IMR-90 (cell line): ENCODE results near the gene H1-8. TPM values are rescaled to one million over a fixed set of nuclear protein-coding genes. Genes with fewer than 3 reads are reported as not detected.

Experiments used
- ATAC-seq: fragments of 200-7000 bp; cut with Tn5 transposase; 2 replicates; pipeline ENCODE4 v1.9.1; 2020; ENCODE audit warnings: low read depth, mild to moderate bottlenecking, moderate library complexity
- BruUV-seq: library from RNA; stranded (reverse); fragments of 400-500 nt; replicated peaks from 2 replicates; lab custom pipeline; 2021; lab: Mats Ljungman, UMichigan
- CTCF ChIA-PET: fragments of 300-600 bp; formaldehyde crosslinking; extraction: SDS; loops from one replicate; lab custom pipeline; 2021; ENCODE audit warnings: antibody characterized with exemption; lab: Yijun Ruan, JAX
- POLR2A ChIA-PET: fragments of 300-600 bp; sonication (Branson Sonifier 250); formaldehyde crosslinking; loops from one replicate; lab custom pipeline; 2022; ENCODE audit warnings: antibody characterized with exemption; ENCODE audit not compliant: unreplicated experiment; lab: Charles Lee
- DNase-seq: peaks from one replicate; pipeline ENCODE4 v3.0.0; 2013
- H2AFZ ChIP-seq: replicated peaks from 2 replicates; pipeline ENCODE3; 2013; ENCODE audit warnings: low read length, mild to moderate bottlenecking; ENCODE audit not compliant: poor library complexity
- H2AK5ac ChIP-seq: 2 replicates; pipeline ENCODE4 v1.6.1; 2013; ENCODE audit warnings: low read depth, low read length, inconsistent platforms
- H2AK9ac ChIP-seq: replicated peaks from 2 replicates; pipeline ENCODE3; 2013; ENCODE audit warnings: mild to moderate bottlenecking, low read depth, low read length, moderate library complexity; ENCODE audit not compliant: poor library complexity
- H2BK120ac ChIP-seq: 2 replicates; pipeline ENCODE4 v1.6.1; 2013; ENCODE audit warnings: low read depth, low read length, inconsistent platforms
- H2BK15ac ChIP-seq: 3 replicates; pipeline ENCODE4 v1.6.1; 2013; ENCODE audit warnings: low read depth, low read length, inconsistent platforms
- H2BK20ac ChIP-seq: 2 replicates; pipeline ENCODE4 v1.6.1; 2013; ENCODE audit warnings: low read depth, mild to moderate bottlenecking, inconsistent platforms, low read length, moderate library complexity
- H2BK5ac ChIP-seq: 2 replicates; pipeline ENCODE4 v1.6.1; 2013; ENCODE audit warnings: mild to moderate bottlenecking, low read depth, low read length, inconsistent platforms; ENCODE audit not compliant: poor library complexity, severe bottlenecking
- H3K14ac ChIP-seq: replicated peaks from 2 replicates; pipeline ENCODE4 v1.6.1; 2013; ENCODE audit warnings: low read depth, low read length, inconsistent platforms
- H3K18ac ChIP-seq: 2 replicates; pipeline ENCODE4 v1.6.1; 2013; ENCODE audit warnings: low read depth, low read length, control low read depth
- H3K23ac ChIP-seq: 2 replicates; pipeline ENCODE4 v1.6.1; 2013; ENCODE audit warnings: low read depth, low read length, inconsistent platforms
- H3K27ac ChIP-seq: 2 replicates; pipeline ENCODE4 v1.5.1; 2013; ENCODE audit warnings: mild to moderate bottlenecking, control low read depth, low read length; ENCODE audit not compliant: insufficient read depth
- H3K27me3 ChIP-seq: 2 replicates; pipeline ENCODE4 v1.6.1; 2013; ENCODE audit warnings: low read length; ENCODE audit not compliant: control insufficient read depth, insufficient read depth
- H3K36me3 ChIP-seq: 2 replicates; pipeline ENCODE4 v1.6.1; 2013; ENCODE audit warnings: low read length, mixed read lengths; ENCODE audit not compliant: control insufficient read depth, insufficient read depth
- H3K4ac ChIP-seq: 2 replicates; pipeline ENCODE4 v1.6.1; 2013; ENCODE audit warnings: low read depth, low read length, inconsistent platforms
- H3K4me1 ChIP-seq: 2 replicates; pipeline ENCODE4 v1.6.1; 2013; ENCODE audit warnings: low read length, mixed read lengths; ENCODE audit not compliant: control insufficient read depth, insufficient read depth
- H3K4me2 ChIP-seq: 2 replicates; pipeline ENCODE4 v1.6.1; 2013; ENCODE audit warnings: low read depth, mild to moderate bottlenecking, control low read depth, low read length, moderate library complexity
- H3K4me3 ChIP-seq: 2 replicates; pipeline ENCODE4 v1.5.1; 2013; ENCODE audit warnings: low read depth, mild to moderate bottlenecking, control low read depth, low read length, moderate library complexity; ENCODE audit not compliant: insufficient read depth
- H3K56ac ChIP-seq: 2 replicates; pipeline ENCODE4 v1.6.1; 2013; ENCODE audit warnings: low read length, inconsistent platforms; ENCODE audit not compliant: insufficient read depth; ENCODE audit errors: extremely low read depth
- H3K79me1 ChIP-seq, 2 experiments: 2 replicates each; pipeline ENCODE4 v1.6.1; 2013; ENCODE audit warnings: low read length in 2 of 2, inconsistent platforms in 1 of 2, low read depth in 1 of 2
- H3K9ac ChIP-seq: 2 replicates; pipeline ENCODE4 v1.6.1; 2013; ENCODE audit warnings: low read depth, low read length, control low read depth
- H3K9me1 ChIP-seq: 2 replicates; pipeline ENCODE4 v1.6.1; 2013; ENCODE audit warnings: low read length, inconsistent platforms; ENCODE audit not compliant: insufficient read depth
- H3K9me3 ChIP-seq: 2 replicates; pipeline ENCODE4 v1.6.1; 2013; ENCODE audit warnings: low read length; ENCODE audit not compliant: control insufficient read depth, insufficient read depth
- H4K20me1 ChIP-seq: 2 replicates; pipeline ENCODE4 v1.6.1; 2013; ENCODE audit warnings: low read length, inconsistent platforms; ENCODE audit not compliant: insufficient read depth
- H4K5ac ChIP-seq: 2 replicates; pipeline ENCODE4 v1.6.1; 2013; ENCODE audit warnings: mild to moderate bottlenecking, low read depth, low read length, control low read depth
- H4K8ac ChIP-seq, 2 experiments: 2 replicates each; pipeline ENCODE4 v1.6.1; 2013; ENCODE audit warnings: low read depth in 2 of 2, low read length in 2 of 2, control low read depth in 1 of 2, inconsistent platforms in 1 of 2
- H4K91ac ChIP-seq: 2 replicates; pipeline ENCODE4 v1.6.1; 2013; ENCODE audit warnings: low read depth, low read length, inconsistent platforms; ENCODE audit not compliant: insufficient read depth
- MXI1 ChIP-seq: IDR thresholded peaks from 2 replicates; pipeline ENCODE4 v1.6.1; 2012; ENCODE audit warnings: low read depth, mild to moderate bottlenecking, low read length, moderate library complexity, borderline replicate concordance
- RAD21 ChIP-seq: IDR thresholded peaks from 2 replicates; pipeline ENCODE4 v1.6.1; 2012; ENCODE audit warnings: low read length, improper control_type of control experiment
- RCOR1 ChIP-seq: IDR thresholded peaks from 2 replicates; pipeline ENCODE4 v1.6.1; 2012; ENCODE audit warnings: mild to moderate bottlenecking, low read length, improper control_type of control experiment; ENCODE audit not compliant: insufficient replicate concordance
- RFX5 ChIP-seq: IDR thresholded peaks from 2 replicates; pipeline ENCODE4 v1.8.0; 2012; ENCODE audit warnings: low read depth, mild to moderate bottlenecking, low read length, moderate library complexity
- SMC3 ChIP-seq: fragments of 150-350 bp; IDR thresholded peaks from 2 replicates; pipeline ENCODE4 v1.6.1; 2016; ENCODE audit warnings: low read depth, mild to moderate bottlenecking, antibody characterized with exemption, low read length, moderate library complexity
- whole genome bisulfite sequencing, 2 experiments: methylation state at CpG; one replicate each; pipeline versions ENCODE4 v1.1.5 to v1.1.7; 2013; ENCODE audit warnings: missing lambda C conversion rate in 2 of 2; ENCODE audit not compliant: insufficient read length in 1 of 2; ENCODE audit errors: extremely low coverage in 2 of 2; 5-methylcytosine and 5-hydroxymethylcytosine counted together
- dilution Hi-C: fragments of 300-500 bp; cut with HindIII; formaldehyde crosslinking; loops from one replicate; pipeline ENCODE4 v1.14.3; 2018; ENCODE audit warnings: low sequenced_read_pairs; ENCODE audit not compliant: unreplicated experiment
- in situ Hi-C: fragments of 300-500 bp; cut with MboI; formaldehyde crosslinking; loops from 3 replicates; pipeline ENCODE4 v1.14.3; 2019; ENCODE audit warnings: low sequenced_read_pairs, inconsistent platforms, mixed read lengths
- intact Hi-C: fragments of 100-400 bp; cut with micrococcal nuclease; formaldehyde crosslinking; loops from 2 replicates; pipeline ENCODE4 v1.10.0; 2022
- polyA plus RNA-seq, 3 experiments: library from polyadenylated mRNA; depleted of rRNA; stranded (reverse); fragments of >200 nt; gene quantifications; 2 replicates each; pipeline ENCODE4 v1.2.3, GENCODE V29; 2012; ENCODE audit warnings: low replicate concordance in 1 of 3
- total RNA-seq: library from RNA; depleted of rRNA; stranded (reverse); fragments of >200 nt; gene quantifications from 2 replicates; pipeline ENCODE4 v1.2.3, GENCODE V29; 2012

H1-8 gene
- total and polyA plus RNA-seq, 2 of the 4 experiments (the other 2 are of a cell fraction) = not detected

DNA sequence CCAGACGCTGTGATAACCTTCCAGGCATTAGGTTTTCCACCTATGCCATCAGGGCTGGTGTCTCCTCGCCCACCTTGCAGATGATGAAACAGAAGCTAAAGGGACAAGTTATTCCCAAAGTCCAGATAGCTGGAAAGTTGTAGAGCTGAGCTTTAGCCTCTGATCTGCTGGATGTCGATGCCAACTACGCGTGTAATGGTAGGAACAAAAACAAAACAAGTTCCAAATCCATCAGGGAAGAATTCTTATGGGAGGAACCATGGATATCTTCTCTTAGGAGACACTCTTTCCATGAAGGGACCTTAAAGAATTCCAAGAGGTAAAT, 42.7 kb upstream of the H1-8 start:
- Histone ChIP-seq H3K27me3 (no peaks in the 10 kb centered on the region), H3K9ac (no peak overlapping the region), H3K18ac (no peak overlapping the region), H2BK15ac (no peak overlapping the region; the same call in 2 of the 3 replicates), H4K8ac (no peak overlapping the region), H2BK120ac (no peak overlapping the region), H3K36me3 (peaks cover 9% of the 10 kb centered on the region), H2AK9ac (peak overlapping the region; percentile 50), H4K5ac (no peak overlapping the region), H3K23ac (no peak overlapping the region), H3K4me3 (no peak overlapping the region), H2BK20ac (peak overlapping the region; percentile 33), H3K56ac (no peak overlapping the region), H2AK5ac (peak overlapping the region; percentile 51; the same call in 1 of the 2 replicates), H3K9me1 (peaks cover 12% of the 10 kb centered on the region), H3K14ac (0 out of 2 replicates have a peak overlapping the region, but pooled peaks have one; percentile 0), H4K20me1 (no peaks in the 10 kb centered on the region), H3K27ac (no peak overlapping the region), H2BK5ac (no peak overlapping the region), H3K9me3 (no peaks in the 10 kb centered on the region), H3K4me2 (no peak overlapping the region), H3K79me1 (peaks cover 0 to 8% of the 10 kb centered on the region in 2 experiments; a peak in 1 of 4 replicates), H3K4me1 (peaks cover 25% of the 10 kb centered on the region), H4K91ac (no peak overlapping the region), H3K4ac (peak overlapping the region; percentile 52; the same call in 1 of the 2 replicates), H2AFZ (no peak overlapping the region)
- no CpG with 5 or more reads among the region's 5 CpGs for WGBS, 2 experiments
- no peak for ATAC-seq
- TF ChIP-seq SMC3 (no peak), RFX5 (no peak), MXI1 (no peak), RAD21 (no peak), RCOR1 (no peak)
- BruUV-seq = no TSS peak
- dilution Hi-C loops = no loop called here
- intact Hi-C loops = no loop called here
- no peak for DNase-seq
- CTCF ChIA-PET = no interaction called here
- in situ Hi-C loops = no loop called here
- POLR2A ChIA-PET = no interaction called here
